HG03025 (cell line): ENCODE data around the gene TCHH.

Experiments used
- ATAC-seq: cut with Tn5 transposase; IDR thresholded peaks from one replicate; pipeline ENCODE4 v1.9.1; 2021; ENCODE audit warnings: mild to moderate bottlenecking, moderate library complexity; ENCODE audit not compliant: unreplicated experiment, low FRiP score

TCHH gene

DNA sequence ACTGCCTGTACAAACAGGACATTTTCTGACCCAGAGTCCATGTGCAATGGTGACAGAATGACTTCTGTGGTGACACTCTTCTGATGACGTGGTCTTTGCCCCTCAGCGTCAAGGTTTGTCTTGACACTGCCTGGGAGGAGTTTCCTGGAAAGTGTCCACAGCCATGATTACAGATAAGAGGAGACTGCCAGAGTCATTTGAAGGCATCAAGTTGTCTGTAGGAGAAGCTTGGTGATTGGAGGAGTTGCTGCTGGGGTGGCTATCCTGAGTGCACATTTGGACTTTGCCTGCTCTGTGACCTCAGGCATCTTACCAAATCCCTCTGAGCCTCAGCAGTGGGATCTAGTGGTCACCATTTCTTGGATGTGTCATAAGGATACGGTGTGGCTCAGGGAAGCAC is 44.1 kb downstream of the TCHH start:
- no peak for ATAC-seq

DNA sequence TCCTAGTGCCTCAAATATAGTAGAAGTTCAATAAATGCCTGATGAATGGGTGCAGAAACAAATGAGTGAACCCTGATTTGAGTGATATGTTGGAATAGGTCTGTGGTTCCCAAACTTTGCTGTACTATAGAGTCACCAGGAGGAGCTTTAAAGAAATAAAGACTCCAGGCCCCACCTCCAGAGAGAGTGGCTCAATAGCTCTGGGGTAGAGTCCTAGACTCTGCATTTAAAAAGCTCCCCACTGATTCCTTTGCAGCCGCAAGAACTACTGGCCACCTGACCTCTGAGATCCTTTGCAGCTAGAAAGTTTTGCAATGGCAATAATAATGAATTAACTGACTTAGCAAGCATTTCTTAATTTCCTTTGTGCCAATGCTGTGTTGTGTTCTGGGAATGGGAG is 47.3 kb downstream of the TCHH start:
- no peak for ATAC-seq

DNA sequence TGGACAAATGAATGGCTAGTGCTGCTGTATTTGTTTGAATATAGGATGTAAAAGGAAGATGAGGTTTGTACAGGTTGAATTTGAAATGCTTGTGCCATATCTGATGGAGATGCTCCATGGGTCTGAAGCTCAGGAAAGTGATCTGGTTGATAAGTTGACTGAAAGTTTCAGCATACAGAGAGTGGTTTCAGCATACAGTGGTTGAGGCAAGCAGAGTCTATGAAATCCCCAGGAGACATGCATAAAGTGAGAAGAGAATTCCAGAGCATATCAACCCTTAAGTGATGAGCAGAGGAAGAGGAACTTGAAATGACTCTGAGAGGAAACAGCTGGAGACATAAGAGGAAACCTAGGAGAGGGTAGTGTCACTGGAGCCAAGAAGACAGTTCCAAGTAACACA is 48.1 kb downstream of the TCHH start:
- ATAC-seq, result no peak

DNA sequence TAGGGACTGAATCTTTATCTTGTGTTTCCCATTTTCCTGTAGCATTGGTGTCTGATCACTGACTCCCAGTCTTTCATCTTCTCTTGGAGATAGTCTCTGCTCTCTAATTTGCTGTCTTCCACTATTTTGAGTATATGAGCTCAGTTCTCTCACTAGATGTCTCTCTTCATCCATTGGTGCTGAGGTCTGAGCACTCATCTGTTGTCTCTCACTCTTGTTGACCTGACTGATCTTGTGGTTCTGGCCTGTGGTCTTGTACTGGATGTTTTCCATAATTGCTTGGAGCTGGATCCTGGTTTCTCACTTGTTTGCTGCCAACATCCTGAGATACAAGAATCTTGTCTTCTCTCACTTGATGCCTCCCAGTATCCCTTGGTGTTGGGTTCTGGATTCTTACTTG is 53.3 kb downstream of the TCHH start:
- ATAC-seq, result no peak
